ENCODE measurements around the gene CETN3. TPM values are rescaled to one million over a fixed set of nuclear protein-coding genes. Genes with fewer than 3 reads are reported as not detected.

CETN3 gene
- polyA plus RNA-seq, 1 donor from 2014 or later: 116 TPM

DNA sequence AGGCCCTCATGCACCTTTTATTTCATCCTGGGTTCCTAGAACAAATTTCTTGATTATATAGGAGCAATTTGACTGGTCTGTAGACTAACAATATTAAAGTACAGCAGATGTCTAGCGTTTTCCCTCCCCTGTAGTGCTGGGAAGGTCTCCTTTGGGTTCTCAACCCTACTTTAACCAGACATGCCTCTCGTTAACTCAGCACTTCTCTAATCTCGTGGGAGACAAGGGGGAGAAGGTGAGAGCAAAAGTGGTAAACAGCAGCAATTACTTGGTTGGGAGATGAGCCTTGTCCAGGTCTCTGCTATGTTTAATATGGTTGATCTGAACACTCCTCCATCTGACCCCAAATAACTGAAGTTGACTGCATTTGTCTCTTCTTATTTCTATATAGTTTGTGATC, 22.0 kb downstream of the CETN3 start:
- Histone ChIP-seq H3K36me3 (ENCODE audit: insufficient read depth, low read length) (no peaks in the 10 kb centered on the region), H3F3A (ENCODE audit: insufficient read depth, low read length, poor library complexity, severe bottlenecking) (no peaks in the 10 kb centered on the region), H3K4me2 (ENCODE audit: low read length) (no peak overlapping the region), H3K4me3 (ENCODE audit: low read length) (no peak overlapping the region), H3K9ac (ENCODE audit: low read length) (no peak overlapping the region), H3K27me3 (ENCODE audit: insufficient read depth, low read depth, low read length) (no peaks in the 10 kb centered on the region), H3K9me3 (ENCODE audit: low read length) (no peaks in the 10 kb centered on the region), H4K20me1 (ENCODE audit: insufficient read depth) (no peaks in the 10 kb centered on the region), H3K27ac (ENCODE audit: low read length) (no peak overlapping the region), H2AFZ (ENCODE audit: low read depth, low read length) (no peak overlapping the region), H3K79me2 (replicated peaks; ENCODE audit: insufficient read depth, low read length) (no peaks in the 10 kb centered on the region), H3K9me2 (ENCODE audit: insufficient read depth, low read length) (no peaks in the 10 kb centered on the region)
- TF ChIP-seq MXI1 (conservative IDR thresholded peaks at IDR 0.05; ENCODE audit: poor library complexity, severe bottlenecking) (no peak), POLR2AphosphoS5 (IDR thresholded peaks at IDR 0.05) (no peak), EZH2 (IDR thresholded peaks at IDR 0.05; ENCODE audit: borderline replicate concordance, insufficient read depth, low read length, poor library complexity, severe bottlenecking) (no peak), EP300 (conservative IDR thresholded peaks at IDR 0.05; ENCODE audit: poor library complexity, severe bottlenecking) (no peak), RAD21 (conservative IDR thresholded peaks at IDR 0.05) (no peak), SMC3 (conservative IDR thresholded peaks at IDR 0.05; ENCODE audit: poor library complexity) (no peak), TAF1 (IDR thresholded peaks at IDR 0.05; ENCODE audit: low read depth) (no peak)
- TF ChIP-seq, protein P1, sequence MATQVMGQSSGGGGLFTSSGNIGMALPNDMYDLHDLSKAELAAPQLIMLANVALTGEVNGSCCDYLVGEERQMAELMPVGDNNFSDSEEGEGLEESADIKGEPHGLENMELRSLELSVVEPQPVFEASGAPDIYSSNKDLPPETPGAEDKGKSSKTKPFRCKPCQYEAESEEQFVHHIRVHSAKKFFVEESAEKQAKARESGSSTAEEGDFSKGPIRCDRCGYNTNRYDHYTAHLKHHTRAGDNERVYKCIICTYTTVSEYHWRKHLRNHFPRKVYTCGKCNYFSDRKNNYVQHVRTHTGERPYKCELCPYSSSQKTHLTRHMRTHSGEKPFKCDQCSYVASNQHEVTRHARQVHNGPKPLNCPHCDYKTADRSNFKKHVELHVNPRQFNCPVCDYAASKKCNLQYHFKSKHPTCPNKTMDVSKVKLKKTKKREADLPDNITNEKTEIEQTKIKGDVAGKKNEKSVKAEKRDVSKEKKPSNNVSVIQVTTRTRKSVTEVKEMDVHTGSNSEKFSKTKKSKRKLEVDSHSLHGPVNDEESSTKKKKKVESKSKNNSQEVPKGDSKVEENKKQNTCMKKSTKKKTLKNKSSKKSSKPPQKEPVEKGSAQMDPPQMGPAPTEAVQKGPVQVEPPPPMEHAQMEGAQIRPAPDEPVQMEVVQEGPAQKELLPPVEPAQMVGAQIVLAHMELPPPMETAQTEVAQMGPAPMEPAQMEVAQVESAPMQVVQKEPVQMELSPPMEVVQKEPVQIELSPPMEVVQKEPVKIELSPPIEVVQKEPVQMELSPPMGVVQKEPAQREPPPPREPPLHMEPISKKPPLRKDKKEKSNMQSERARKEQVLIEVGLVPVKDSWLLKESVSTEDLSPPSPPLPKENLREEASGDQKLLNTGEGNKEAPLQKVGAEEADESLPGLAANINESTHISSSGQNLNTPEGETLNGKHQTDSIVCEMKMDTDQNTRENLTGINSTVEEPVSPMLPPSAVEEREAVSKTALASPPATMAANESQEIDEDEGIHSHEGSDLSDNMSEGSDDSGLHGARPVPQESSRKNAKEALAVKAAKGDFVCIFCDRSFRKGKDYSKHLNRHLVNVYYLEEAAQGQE (IDR thresholded peaks at IDR 0.05; ENCODE audit: borderline replicate concordance): no peak
- TF ChIP-seq, protein P2, sequence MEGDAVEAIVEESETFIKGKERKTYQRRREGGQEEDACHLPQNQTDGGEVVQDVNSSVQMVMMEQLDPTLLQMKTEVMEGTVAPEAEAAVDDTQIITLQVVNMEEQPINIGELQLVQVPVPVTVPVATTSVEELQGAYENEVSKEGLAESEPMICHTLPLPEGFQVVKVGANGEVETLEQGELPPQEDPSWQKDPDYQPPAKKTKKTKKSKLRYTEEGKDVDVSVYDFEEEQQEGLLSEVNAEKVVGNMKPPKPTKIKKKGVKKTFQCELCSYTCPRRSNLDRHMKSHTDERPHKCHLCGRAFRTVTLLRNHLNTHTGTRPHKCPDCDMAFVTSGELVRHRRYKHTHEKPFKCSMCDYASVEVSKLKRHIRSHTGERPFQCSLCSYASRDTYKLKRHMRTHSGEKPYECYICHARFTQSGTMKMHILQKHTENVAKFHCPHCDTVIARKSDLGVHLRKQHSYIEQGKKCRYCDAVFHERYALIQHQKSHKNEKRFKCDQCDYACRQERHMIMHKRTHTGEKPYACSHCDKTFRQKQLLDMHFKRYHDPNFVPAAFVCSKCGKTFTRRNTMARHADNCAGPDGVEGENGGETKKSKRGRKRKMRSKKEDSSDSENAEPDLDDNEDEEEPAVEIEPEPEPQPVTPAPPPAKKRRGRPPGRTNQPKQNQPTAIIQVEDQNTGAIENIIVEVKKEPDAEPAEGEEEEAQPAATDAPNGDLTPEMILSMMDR (IDR thresholded peaks at IDR 0.05; ENCODE audit: poor library complexity, severe bottlenecking): no peak

DNA sequence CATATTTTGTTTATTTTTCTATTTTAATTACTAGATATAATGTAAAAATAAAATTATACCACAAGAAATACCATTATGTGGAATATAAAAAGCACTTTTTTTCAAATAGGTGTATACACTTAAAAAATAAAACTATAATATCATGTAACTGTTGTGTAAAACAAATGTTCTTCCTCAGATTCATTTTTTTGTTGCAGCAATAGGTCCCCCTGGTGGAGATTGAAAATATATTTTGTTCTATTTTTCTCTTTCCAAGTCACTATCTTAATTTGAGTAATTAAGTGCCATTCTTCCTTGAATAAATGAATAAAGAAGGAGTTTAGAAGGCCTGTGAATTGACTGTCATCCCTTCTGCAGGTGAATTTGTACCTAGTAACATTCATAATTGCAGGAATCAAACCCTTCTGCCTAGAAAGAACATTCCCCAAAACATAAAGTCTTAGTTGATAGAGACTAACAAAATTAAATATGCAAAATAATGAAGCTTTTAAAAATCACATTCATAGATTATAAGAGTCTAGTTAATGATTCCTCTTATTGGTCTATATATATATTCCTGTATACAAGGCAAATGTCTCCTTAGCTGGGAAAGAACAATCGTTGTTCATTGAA, 23.4 kb downstream of the CETN3 start:
- no peaks in the 10 kb centered on the region for H4K20me1 ChIP-seq (ENCODE audit: insufficient read depth)
- TF ChIP-seq, protein P2 (IDR thresholded peaks at IDR 0.05; ENCODE audit: poor library complexity, severe bottlenecking): peak; percentile 72
- peak; percentile 80 for TF ChIP-seq SMC3 (conservative IDR thresholded peaks at IDR 0.05; ENCODE audit: poor library complexity)
- TF ChIP-seq RAD21 (conservative IDR thresholded peaks at IDR 0.05): peak; percentile 79
- TF ChIP-seq, protein P1 (IDR thresholded peaks at IDR 0.05; ENCODE audit: borderline replicate concordance): no peak
- H3K79me2 ChIP-seq (replicated peaks; ENCODE audit: insufficient read depth, low read length): no peaks in the 10 kb centered on the region
- no peaks in the 10 kb centered on the region for H3K36me3 ChIP-seq (ENCODE audit: insufficient read depth, low read length)
- H2AFZ ChIP-seq (ENCODE audit: low read depth, low read length): no peak overlapping the region
- no peak overlapping the region for H3K4me3 ChIP-seq (ENCODE audit: low read length)
- H3K9me2 ChIP-seq (ENCODE audit: insufficient read depth, low read length): no peaks in the 10 kb centered on the region
- H3K9me3 ChIP-seq (ENCODE audit: low read length): no peaks in the 10 kb centered on the region
- no peak overlapping the region for H3K4me2 ChIP-seq (ENCODE audit: low read length)
- H3K9ac ChIP-seq (ENCODE audit: low read length): no peak overlapping the region
- no peaks in the 10 kb centered on the region for H3F3A ChIP-seq (ENCODE audit: insufficient read depth, low read length, poor library complexity, severe bottlenecking)
- no peaks in the 10 kb centered on the region for H3K27me3 ChIP-seq (ENCODE audit: insufficient read depth, low read depth, low read length)
- H3K27ac ChIP-seq (ENCODE audit: low read length): no peak overlapping the region

Data from neural cell (in vitro differentiated cells).